ENCODE data around the gene NUMBL. TPM values are rescaled to one million over a fixed set of nuclear protein-coding genes. Genes with fewer than 3 reads are reported as not detected.

Gene NUMBL
- total RNA-seq, 1 experiment from 2014 or later: 38.4 TPM

DNA sequence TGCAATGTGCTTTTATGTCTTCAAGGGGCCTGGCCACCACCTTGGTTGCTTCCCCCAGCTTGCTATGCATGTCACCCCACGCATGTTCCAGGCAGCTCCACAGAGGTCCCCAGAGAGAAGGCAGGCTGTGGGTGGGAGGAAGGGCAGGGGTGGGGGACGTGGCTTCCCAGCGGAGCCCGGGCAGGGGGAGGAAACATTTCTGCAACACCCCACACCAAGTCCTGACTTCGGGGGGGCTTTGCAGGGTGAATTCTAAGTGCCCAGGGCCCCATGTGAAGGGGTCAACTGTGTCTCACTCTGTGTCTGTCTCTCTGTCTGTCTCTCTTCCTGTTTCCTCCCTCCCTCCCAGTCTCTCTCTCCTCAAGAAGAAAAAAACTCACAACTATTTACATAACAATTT, 49.7 kb downstream of the NUMBL start:
- CTCF ChIA-PET: interaction anchor here (0.6 kb wide), 1 partner anchor 848 kb away, joined by 4 read pairs; no protein-coding TSS in a partner anchor
- no peaks in the 10 kb centered on the region for H3K36me3 ChIP-seq (ENCODE audit: insufficient read depth, low read length, poor library complexity, severe bottlenecking)
- H3K4me3 ChIP-seq (ENCODE audit: low read depth, low read length, poor library complexity, severe bottlenecking): no peak overlapping the region
- intact Hi-C loops (cut with micrococcal nuclease; ENCODE audit: unreplicated experiment): no loop called here
- no peak for TF ChIP-seq EZH2 (IDR thresholded peaks at IDR 0.05; ENCODE audit: borderline replicate concordance, low read depth, low read length, poor library complexity, severe bottlenecking)
- no peak for TF ChIP-seq CTCF (conservative IDR thresholded peaks at IDR 0.05; ENCODE audit: low read depth, low read length)
- BruUV-seq (replicated peaks): no TSS peak
- POLR2A ChIA-PET (ENCODE audit: low non-redundant PET): no interaction called here
- H3K27ac ChIP-seq (ENCODE audit: low read depth, low read length, poor library complexity, severe bottlenecking): no peak overlapping the region
- H3K9me3 ChIP-seq (ENCODE audit: low read depth, low read length, poor library complexity, severe bottlenecking): no peaks in the 10 kb centered on the region
- H3K4me1 ChIP-seq (ENCODE audit: insufficient read depth, low read length, poor library complexity, severe bottlenecking): peaks cover 13% of the 10 kb centered on the region
- no peaks in the 10 kb centered on the region for H3K27me3 ChIP-seq (replicated peaks; ENCODE audit: insufficient read depth, low read depth, low read length, poor library complexity)
- DNase-seq (ENCODE audit: low spot score): no peak

DNA sequence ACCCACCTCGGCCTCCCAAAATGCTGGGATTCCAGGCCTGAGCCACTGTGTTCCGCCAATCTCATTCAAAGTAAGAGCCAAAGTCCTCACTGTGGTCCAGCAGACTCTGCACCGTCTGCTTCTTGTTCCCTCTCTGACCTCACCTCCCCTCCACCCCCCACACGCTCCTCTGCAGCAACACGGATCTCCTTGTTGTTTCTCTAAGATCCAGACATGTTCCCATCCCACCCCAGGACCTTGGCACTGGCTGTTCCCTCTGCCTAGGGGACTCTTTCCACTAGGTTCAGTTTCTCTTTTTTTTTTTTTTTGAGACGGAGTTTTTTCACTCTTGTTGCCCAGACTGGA, 50.8 kb downstream of the NUMBL start:
- POLR2A ChIA-PET (ENCODE audit: low non-redundant PET): interaction anchor here (0.5 kb wide), 1 partner anchor 1757 kb away, joined by 4 read pairs; no protein-coding TSS in a partner anchor

GRCh38 chr19:40638327-40638726, 52.1 kb downstream of the NUMBL start:
- intact Hi-C loops (cut with micrococcal nuclease; ENCODE audit: unreplicated experiment): loop anchor here (10.0 kb wide), 2 partner anchors 114 to 494 kb away; no protein-coding TSS in a partner anchor
- Histone ChIP-seq H3K27ac (ENCODE audit: low read depth, low read length, poor library complexity, severe bottlenecking) (no peak overlapping the region), H3K9me3 (ENCODE audit: low read depth, low read length, poor library complexity, severe bottlenecking) (no peaks in the 10 kb centered on the region), H3K4me3 (ENCODE audit: low read depth, low read length, poor library complexity, severe bottlenecking) (no peak overlapping the region), H3K36me3 (ENCODE audit: insufficient read depth, low read length, poor library complexity, severe bottlenecking) (no peaks in the 10 kb centered on the region), H3K27me3 (replicated peaks; ENCODE audit: insufficient read depth, low read depth, low read length, poor library complexity) (no peaks in the 10 kb centered on the region), H3K4me1 (ENCODE audit: insufficient read depth, low read length, poor library complexity, severe bottlenecking) (peaks cover 9% of the 10 kb centered on the region)
- DNase-seq (ENCODE audit: low spot score): no peak
- ChIA-PET CTCF (interaction anchor here (0.7 kb wide), 3 partner anchors 32 to 270 kb away, joined by 5 to 12 read pairs (median 6); no protein-coding TSS in a partner anchor), POLR2A (ENCODE audit: low non-redundant PET) (interaction anchor here (0.6 to 0.7 kb wide), 2 partner anchors 18 to 112 kb away, joined by 3 to 9 read pairs; partner anchors contain the start of gene SNRPA)
- BruUV-seq (replicated peaks): no TSS peak
- TF ChIP-seq CTCF (conservative IDR thresholded peaks at IDR 0.05; ENCODE audit: low read depth, low read length): no peak
- no peak for TF ChIP-seq EZH2 (IDR thresholded peaks at IDR 0.05; ENCODE audit: borderline replicate concordance, low read depth, low read length, poor library complexity, severe bottlenecking)

More for the DNA sequence above, 50.8 kb downstream of the NUMBL start:
- no peak for TF ChIP-seq CTCF (conservative IDR thresholded peaks at IDR 0.05; ENCODE audit: low read depth, low read length)
- no TSS peak for BruUV-seq (replicated peaks)
- Histone ChIP-seq H3K27ac (ENCODE audit: low read depth, low read length, poor library complexity, severe bottlenecking) (no peak overlapping the region), H3K4me3 (ENCODE audit: low read depth, low read length, poor library complexity, severe bottlenecking) (no peak overlapping the region), H3K4me1 (ENCODE audit: insufficient read depth, low read length, poor library complexity, severe bottlenecking) (peaks cover 9% of the 10 kb centered on the region), H3K36me3 (ENCODE audit: insufficient read depth, low read length, poor library complexity, severe bottlenecking) (no peaks in the 10 kb centered on the region), H3K27me3 (replicated peaks; ENCODE audit: insufficient read depth, low read depth, low read length, poor library complexity) (no peaks in the 10 kb centered on the region), H3K9me3 (ENCODE audit: low read depth, low read length, poor library complexity, severe bottlenecking) (no peaks in the 10 kb centered on the region)
- no peak for DNase-seq (ENCODE audit: low spot score)
- intact Hi-C loops (cut with micrococcal nuclease; ENCODE audit: unreplicated experiment): loop anchor here (10.0 kb wide), 2 partner anchors 115 to 495 kb away; no protein-coding TSS in a partner anchor
- CTCF ChIA-PET: interaction anchor here (0.6 kb wide), 1 partner anchor 108 kb away, joined by 3 read pairs; no protein-coding TSS in a partner anchor
